ENCODE measurements around the gene MSMB.
"Not testable (repeated sequence)": the region's sequence is repeated elsewhere in the genome, so short reads cannot be mapped to it uniquely, and the experiment has no call there.

Gene MSMB

DNA sequence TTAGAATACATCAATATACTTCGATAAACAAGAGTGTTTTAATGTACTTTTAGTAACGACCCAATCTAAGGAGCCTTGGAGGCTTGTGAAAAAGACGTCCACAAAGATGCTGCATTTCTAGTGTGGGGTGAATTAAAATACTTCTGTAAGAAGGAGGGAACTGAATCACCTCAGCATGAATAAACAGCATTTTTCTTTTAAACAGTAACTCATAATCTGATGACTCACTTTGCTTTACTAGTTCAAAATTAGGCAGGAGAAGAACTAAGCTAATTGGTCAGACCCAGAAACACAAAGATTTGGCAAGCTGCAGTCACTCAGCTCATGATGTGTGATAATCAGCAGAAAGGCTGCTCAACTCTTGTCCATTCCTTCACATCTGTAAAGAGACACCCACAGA lies 39.9 kb downstream of the MSMB start:
- Histone ChIP-seq H3K27ac (ENCODE audit: low read depth, low read length) (no peak overlapping the region), H3K4me1 (ENCODE audit: control insufficient read depth, insufficient read depth, low read length) (no peaks in the 10 kb centered on the region), H3K36me3 (ENCODE audit: control insufficient read depth, insufficient read depth, low read length) (peaks cover 52% of the 10 kb centered on the region), H3K27me3 (ENCODE audit: control insufficient read depth, insufficient read depth, low read length) (no peaks in the 10 kb centered on the region), H3K4me3 (ENCODE audit: low read length) (no peak overlapping the region), H3K9ac (ENCODE audit: low read length) (no peak overlapping the region)

GRCh38 chr10:46005383-46005782 lies 40.7 kb downstream of the MSMB start:
- no peaks in the 10 kb centered on the region for H3K4me1 ChIP-seq (ENCODE audit: control insufficient read depth, insufficient read depth, low read length)
- H3K4me3 ChIP-seq (ENCODE audit: low read length): no peak overlapping the region
- H3K36me3 ChIP-seq (ENCODE audit: control insufficient read depth, insufficient read depth, low read length): peaks cover 46% of the 10 kb centered on the region
- H3K9ac ChIP-seq (ENCODE audit: low read length): no peak overlapping the region
- H3K27me3 ChIP-seq (ENCODE audit: control insufficient read depth, insufficient read depth, low read length): no peaks in the 10 kb centered on the region
- H3K27ac ChIP-seq (ENCODE audit: low read depth, low read length): no peak overlapping the region

- Histone ChIP-seq H3K9ac (ENCODE audit: low read length) (no peak overlapping the region), H3K36me3 (ENCODE audit: control insufficient read depth, insufficient read depth, low read length) (peaks cover 42% of the 10 kb centered on the region), H3K4me1 (ENCODE audit: control insufficient read depth, insufficient read depth, low read length) (no peaks in the 10 kb centered on the region), H3K4me3 (ENCODE audit: low read length) (no peak overlapping the region), H3K27me3 (ENCODE audit: control insufficient read depth, insufficient read depth, low read length) (no peaks in the 10 kb centered on the region), H3K27ac (ENCODE audit: low read depth, low read length) (no peak overlapping the region)
These were observed 41.1 kb downstream of the MSMB start for GRCh38 chr10:46004963-46005362.

- Histone ChIP-seq H3K36me3 (ENCODE audit: control insufficient read depth, insufficient read depth, low read length) (peaks cover 25% of the 10 kb centered on the region), H3K27me3 (ENCODE audit: control insufficient read depth, insufficient read depth, low read length) (no peaks in the 10 kb centered on the region), H3K4me1 (ENCODE audit: control insufficient read depth, insufficient read depth, low read length) (no peaks in the 10 kb centered on the region), H3K4me3 (ENCODE audit: low read length) (no peak overlapping the region), H3K27ac (ENCODE audit: low read depth, low read length) (no peak overlapping the region), H3K9ac (ENCODE audit: low read length) (no peak overlapping the region)
These were observed 43.0 kb downstream of the MSMB start for GRCh38 chr10:46002916-46003693.

GRCh38 chr10:46002189-46002687 lies 43.8 kb downstream of the MSMB start:
- not testable (repeated sequence) for H3K9ac ChIP-seq (ENCODE audit: low read length); H3K27me3 ChIP-seq (ENCODE audit: control insufficient read depth, insufficient read depth, low read length); H3K4me1 ChIP-seq (ENCODE audit: control insufficient read depth, insufficient read depth, low read length); H3K4me3 ChIP-seq (ENCODE audit: low read length); H3K27ac ChIP-seq (ENCODE audit: low read depth, low read length)
- peaks cover 21% of the 10 kb centered on the region for H3K36me3 ChIP-seq (ENCODE audit: control insufficient read depth, insufficient read depth, low read length)

DNA sequence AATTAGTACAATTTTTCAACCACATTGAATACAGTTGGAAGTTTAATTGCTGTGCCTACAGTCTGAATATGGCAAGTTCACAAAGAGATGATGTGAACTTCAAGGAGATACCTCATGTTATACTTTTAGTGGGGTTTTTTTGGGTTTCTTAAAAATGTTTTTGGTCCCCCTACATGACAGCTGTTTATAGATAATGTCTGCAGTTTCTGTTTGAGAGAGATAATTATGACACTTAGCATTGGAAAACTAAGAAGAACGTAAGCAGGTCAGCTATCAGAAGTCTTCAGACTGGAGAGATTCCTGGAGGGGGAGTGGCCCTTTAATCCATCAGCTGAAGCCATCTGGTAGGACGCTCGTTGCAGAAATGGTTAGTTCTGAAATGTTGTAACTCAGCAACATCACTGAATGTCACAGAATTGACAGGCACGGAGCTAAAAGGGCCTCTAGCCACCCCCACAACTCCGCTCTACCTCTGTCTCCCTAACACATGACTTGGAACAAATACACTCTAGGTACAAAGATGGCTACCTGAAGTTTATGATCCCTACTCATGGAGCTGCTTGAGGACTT lies 44.8 kb downstream of the MSMB start:
- Histone ChIP-seq H3K9ac (ENCODE audit: low read length) (no peak overlapping the region), H3K4me1 (ENCODE audit: control insufficient read depth, insufficient read depth, low read length) (no peaks in the 10 kb centered on the region), H3K27ac (ENCODE audit: low read depth, low read length) (no peak overlapping the region), H3K27me3 (ENCODE audit: control insufficient read depth, insufficient read depth, low read length) (no peaks in the 10 kb centered on the region), H3K4me3 (ENCODE audit: low read length) (no peak overlapping the region), H3K36me3 (ENCODE audit: control insufficient read depth, insufficient read depth, low read length) (peaks cover 17% of the 10 kb centered on the region)

- no peak overlapping the region for H3K27ac ChIP-seq (ENCODE audit: low read depth, low read length)
- H3K4me3 ChIP-seq (ENCODE audit: low read length): no peak overlapping the region
- peaks cover 11% of the 10 kb centered on the region for H3K36me3 ChIP-seq (ENCODE audit: control insufficient read depth, insufficient read depth, low read length)
- no peak overlapping the region for H3K9ac ChIP-seq (ENCODE audit: low read length)
- no peaks in the 10 kb centered on the region for H3K4me1 ChIP-seq (ENCODE audit: control insufficient read depth, insufficient read depth, low read length)
- no peaks in the 10 kb centered on the region for H3K27me3 ChIP-seq (ENCODE audit: control insufficient read depth, insufficient read depth, low read length)
These were observed 45.5 kb downstream of the MSMB start for GRCh38 chr10:46000538-46000937.

DNA sequence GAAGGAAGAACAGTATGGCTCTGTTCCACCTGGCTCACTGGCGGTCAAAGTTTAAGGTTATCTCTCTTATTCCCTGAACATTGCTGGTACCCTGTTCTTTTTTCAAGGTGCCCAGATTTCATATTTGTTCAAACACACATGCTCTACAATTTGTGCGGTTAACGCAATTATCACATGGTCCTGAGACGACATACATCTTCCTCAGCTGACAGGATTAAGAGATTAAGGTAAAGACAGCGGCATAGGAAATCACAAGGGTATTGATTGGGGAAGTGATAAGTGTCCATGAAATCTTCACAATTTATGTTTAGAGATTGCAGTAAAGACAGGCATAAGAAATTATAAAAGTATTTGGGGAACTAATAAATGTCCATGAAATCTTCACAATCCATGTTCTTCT lies 46.1 kb downstream of the MSMB start:
- not testable (repeated sequence) for H3K36me3 ChIP-seq (ENCODE audit: control insufficient read depth, insufficient read depth, low read length); H3K4me1 ChIP-seq (ENCODE audit: control insufficient read depth, insufficient read depth, low read length); H3K9ac ChIP-seq (ENCODE audit: low read length); H3K27ac ChIP-seq (ENCODE audit: low read depth, low read length); H3K4me3 ChIP-seq (ENCODE audit: low read length); H3K27me3 ChIP-seq (ENCODE audit: control insufficient read depth, insufficient read depth, low read length)

GRCh38 chr10:45997994-45998763 lies 47.9 kb downstream of the MSMB start:
- no peak overlapping the region for H3K9ac ChIP-seq (ENCODE audit: low read length)
- H3K4me3 ChIP-seq (ENCODE audit: low read length): no peak overlapping the region
- peaks cover 7% of the 10 kb centered on the region for H3K36me3 ChIP-seq (ENCODE audit: control insufficient read depth, insufficient read depth, low read length)
- H3K4me1 ChIP-seq (ENCODE audit: control insufficient read depth, insufficient read depth, low read length): no peaks in the 10 kb centered on the region
- H3K27me3 ChIP-seq (ENCODE audit: control insufficient read depth, insufficient read depth, low read length): no peaks in the 10 kb centered on the region
- no peak overlapping the region for H3K27ac ChIP-seq (ENCODE audit: low read depth, low read length)

- Histone ChIP-seq H3K36me3 (ENCODE audit: control insufficient read depth, insufficient read depth, low read length) (peaks cover 2% of the 10 kb centered on the region), H3K4me3 (ENCODE audit: low read length) (no peak overlapping the region), H3K27ac (ENCODE audit: low read depth, low read length) (no peak overlapping the region), H3K27me3 (ENCODE audit: control insufficient read depth, insufficient read depth, low read length) (no peaks in the 10 kb centered on the region), H3K9ac (ENCODE audit: low read length) (no peak overlapping the region), H3K4me1 (ENCODE audit: control insufficient read depth, insufficient read depth, low read length) (no peaks in the 10 kb centered on the region)
These were observed 48.5 kb downstream of the MSMB start for GRCh38 chr10:45997557-45997956.

GRCh38 chr10:45985590-45985989 lies 60.5 kb downstream of the MSMB start:
- not testable (repeated sequence) for H3K9ac ChIP-seq (ENCODE audit: low read length); H3K4me1 ChIP-seq (ENCODE audit: control insufficient read depth, insufficient read depth, low read length); H3K36me3 ChIP-seq (ENCODE audit: control insufficient read depth, insufficient read depth, low read length); H3K27ac ChIP-seq (ENCODE audit: low read depth, low read length); H3K27me3 ChIP-seq (ENCODE audit: control insufficient read depth, insufficient read depth, low read length); H3K4me3 ChIP-seq (ENCODE audit: low read length)

DNA sequence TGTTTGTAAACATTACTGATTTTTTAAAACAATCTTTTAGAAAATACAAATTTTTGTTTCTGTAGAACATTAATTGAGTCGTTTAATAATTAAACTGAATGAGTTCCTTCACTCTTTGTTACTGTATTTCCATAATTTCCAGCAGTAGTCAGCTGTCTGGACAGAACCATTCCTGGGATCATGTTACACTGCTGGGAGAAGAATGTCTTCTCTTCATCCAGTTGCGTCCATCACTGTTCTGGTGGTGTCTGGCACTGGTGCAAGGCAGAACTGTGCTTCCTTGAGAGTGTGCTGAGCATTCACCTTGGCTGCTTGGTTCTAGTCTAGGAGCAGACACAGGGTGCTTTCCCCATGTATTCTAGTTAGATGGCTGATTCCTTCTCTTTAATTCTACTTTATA lies 61.6 kb downstream of the MSMB start:
- not testable (repeated sequence) for H3K4me3 ChIP-seq (ENCODE audit: low read length); H3K27ac ChIP-seq (ENCODE audit: low read depth, low read length); H3K9ac ChIP-seq (ENCODE audit: low read length); H3K4me1 ChIP-seq (ENCODE audit: control insufficient read depth, insufficient read depth, low read length); H3K27me3 ChIP-seq (ENCODE audit: control insufficient read depth, insufficient read depth, low read length); H3K36me3 ChIP-seq (ENCODE audit: control insufficient read depth, insufficient read depth, low read length)

Measured in rectal smooth muscle tissue (tissue), 1 donor.